Stimulated activated CD8-positive, alpha-beta memory T cell treated with anti-CD3 and anti-CD28 coated beads, Interleukin-2, amount 100 ng/mL, for 1 hour (primary cell): ENCODE measurements around the gene DHX9.
A peak's percentile ranks its signal among the peaks of the same experiment; 100 is the strongest.

ENCODE experiments used
- DNase-seq, 2 donors: peaks; one replicate each; pipeline ENCODE4 v3.0.0-alpha.2; 2020; ENCODE audit warnings: low read depth in 2 of 2

The DHX9 gene

GRCh38 chr1:182839209-182840066, at the start of gene DHX9:
Gene DHX9, plus strand, starts transcription at chr1:182839347. Its CDS starts 3,220 bp downstream, at chr1:182842567.
- peak; percentile 92 to 94 for DNase-seq

- no peak for DNase-seq
Observed at GRCh38 chr1:182791281-182792179, 47.6 kb upstream of the DHX9 start.

DNA sequence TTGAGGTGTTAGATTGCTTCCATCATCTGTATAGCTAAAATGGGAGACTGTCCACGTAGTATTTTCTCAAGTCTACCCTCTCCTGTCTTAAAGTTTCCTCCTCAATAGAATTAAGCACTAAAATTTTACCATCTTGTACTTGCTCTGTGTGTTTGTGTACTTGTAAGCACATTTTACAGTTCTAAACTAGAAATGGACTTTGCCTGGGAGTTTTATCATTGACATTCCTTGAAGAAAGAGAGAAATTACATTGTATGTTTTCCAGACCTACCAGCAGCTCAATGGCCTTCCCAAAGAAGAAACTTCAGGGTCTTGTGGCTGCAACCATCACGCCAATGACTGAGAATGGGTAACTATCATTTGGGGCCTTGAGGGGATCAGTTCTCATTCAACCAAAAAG, 45.1 kb upstream of the DHX9 start:
- no peak for DNase-seq

DNA sequence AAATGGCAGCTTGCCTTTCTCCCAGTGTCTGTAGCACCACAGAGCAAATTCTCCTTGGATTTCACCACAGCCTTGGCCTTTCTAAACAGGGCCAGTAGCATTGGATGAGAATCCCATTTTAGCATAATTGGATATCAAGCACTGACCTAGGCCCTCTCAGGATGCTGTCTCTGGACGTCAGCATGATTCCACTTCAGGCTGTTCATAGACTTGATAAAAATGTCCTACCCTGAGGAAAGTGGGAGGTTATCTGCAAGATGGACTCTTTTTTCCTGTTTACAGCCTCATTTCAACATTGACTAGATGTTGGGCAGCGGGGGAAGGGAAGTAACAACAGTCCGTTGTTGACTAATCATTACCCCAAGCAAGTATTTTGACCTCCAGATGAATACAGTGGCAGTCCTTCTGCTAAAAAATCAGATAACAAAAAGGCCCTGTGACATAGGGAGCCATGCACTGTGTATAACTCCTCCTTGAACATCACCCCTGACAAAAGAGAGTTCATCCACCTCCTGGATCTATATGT, 44.4 kb upstream of the DHX9 start:
- DNase-seq, result no peak

GRCh38 chr1:182795563-182796228, 43.5 kb upstream of the DHX9 start:
- DNase-seq, result no peak

DNA sequence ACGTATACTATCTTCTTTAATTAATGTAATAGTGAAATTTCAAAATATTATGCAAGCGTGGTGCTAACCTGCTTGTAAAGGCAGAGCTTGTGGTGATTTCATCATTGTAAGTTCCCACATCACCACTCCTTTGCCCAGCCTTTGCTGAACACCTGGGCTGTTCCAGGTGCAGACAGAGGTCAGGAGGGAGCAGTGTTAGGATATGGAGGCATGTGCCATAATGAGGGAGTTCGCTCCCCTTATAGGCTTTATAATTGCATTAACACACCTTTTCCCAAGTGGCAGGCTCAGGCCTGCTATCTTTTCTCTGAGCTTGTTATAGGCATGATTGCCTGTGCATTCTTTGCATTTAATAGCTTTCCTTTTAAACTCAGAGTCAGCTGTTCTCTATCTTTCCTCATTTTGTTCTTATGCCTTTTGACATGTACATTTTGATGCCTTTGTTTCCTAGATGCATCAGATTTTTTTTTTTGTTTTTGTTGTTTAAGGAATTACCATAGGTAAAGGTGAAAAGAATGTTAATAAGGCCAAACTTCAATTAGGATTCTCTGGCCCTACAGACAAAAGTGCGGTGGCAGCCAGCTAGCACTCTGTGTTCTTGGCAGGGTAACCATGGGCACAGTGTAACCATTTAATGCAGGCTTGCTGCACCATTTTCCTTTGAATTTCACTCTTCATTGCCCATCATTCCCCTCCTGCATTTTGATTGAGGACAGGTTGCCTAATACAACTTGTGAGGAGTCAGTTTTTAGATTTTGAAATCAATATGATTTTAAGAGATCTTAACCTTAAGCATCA, 36.9 kb upstream of the DHX9 start:
- DNase-seq, result no peak

DNA sequence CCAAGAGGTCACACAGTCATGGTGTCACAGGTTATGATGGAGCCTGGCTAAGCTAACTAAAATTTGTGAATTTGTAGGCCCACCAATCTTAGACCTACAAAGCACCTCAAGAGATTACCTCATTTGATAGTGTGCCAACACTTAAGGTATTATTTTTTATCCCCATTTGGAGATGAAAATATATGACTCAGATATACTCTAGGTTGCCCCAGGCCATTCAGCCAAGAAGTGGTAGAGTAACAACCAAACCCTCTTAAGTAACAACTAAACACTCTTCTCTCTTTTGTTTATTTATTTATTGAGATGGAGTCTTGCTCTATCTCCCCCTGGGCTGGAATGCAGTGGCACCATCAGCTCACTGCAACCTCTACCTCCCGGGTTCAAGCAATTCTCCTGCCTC, 35.3 kb upstream of the DHX9 start:
- DNase-seq, result no peak

GRCh38 chr1:182806015-182806678, 33.0 kb upstream of the DHX9 start:
- no peak for DNase-seq

DNA sequence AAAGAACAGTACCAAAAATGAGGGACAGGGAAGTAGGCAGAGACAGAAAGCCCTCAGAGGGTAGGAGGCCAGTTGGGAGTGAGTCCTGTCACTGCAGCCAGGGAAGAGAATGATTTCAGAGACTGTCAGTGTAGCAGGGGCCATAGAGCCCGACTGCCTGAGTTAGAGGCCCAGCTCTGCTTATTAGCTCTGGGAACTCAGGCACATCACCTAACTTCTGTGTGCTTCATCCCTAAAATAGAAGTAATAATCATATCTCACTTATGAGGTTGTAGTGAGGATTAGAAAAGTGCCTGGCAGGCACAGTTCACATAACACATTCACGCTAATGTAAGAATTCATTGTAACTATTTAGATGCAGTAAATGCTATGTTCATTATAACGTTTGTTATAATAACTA, 31.2 kb upstream of the DHX9 start:
- no peak for DNase-seq

- DNase-seq, result no peak
Observed at GRCh38 chr1:182809414-182809957, 29.7 kb upstream of the DHX9 start.

GRCh38 chr1:182811975-182812722, 27.0 kb upstream of the DHX9 start:
- DNase-seq, result no peak

GRCh38 chr1:182816863-182817262, 22.3 kb upstream of the DHX9 start:
- no peak for DNase-seq

GRCh38 chr1:182817802-182818201, 21.3 kb upstream of the DHX9 start:
- DNase-seq, result no peak

GRCh38 chr1:182823220-182823619, 15.9 kb upstream of the DHX9 start:
- DNase-seq, result no peak

- DNase-seq, result no peak
Observed at GRCh38 chr1:182826892-182827291, 12.3 kb upstream of the DHX9 start.

DNA sequence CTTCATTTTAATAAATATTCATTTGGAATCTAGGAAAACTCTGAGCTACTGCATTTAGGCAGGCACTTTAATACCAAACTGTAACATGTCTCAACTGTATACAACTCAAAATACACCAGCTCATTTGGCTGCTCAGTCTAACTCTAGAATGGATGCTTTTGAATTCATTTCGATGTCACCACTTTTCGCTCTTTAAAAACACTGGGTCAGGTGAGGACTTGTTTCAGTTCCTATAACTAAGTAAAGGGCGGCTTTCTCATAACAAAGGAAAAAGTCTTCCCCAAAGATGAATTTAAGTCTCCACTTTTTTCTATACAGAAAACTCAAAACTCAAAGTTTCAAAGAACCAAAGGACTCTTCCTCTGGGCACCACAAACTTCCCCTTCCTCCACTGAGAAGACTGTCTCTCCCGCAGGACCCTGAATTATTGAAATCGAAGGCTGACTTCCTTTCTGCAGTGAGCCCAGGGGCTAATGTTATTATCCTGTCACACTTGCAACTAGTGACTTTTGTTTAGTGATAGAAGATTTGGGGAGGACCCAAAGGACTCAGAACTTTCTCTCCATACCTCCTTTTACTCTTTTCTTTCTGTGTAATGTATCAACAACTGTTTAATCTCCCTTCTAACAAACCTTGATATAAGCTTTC, 9.7 kb upstream of the DHX9 start:
- DNase-seq, result no peak

DNA sequence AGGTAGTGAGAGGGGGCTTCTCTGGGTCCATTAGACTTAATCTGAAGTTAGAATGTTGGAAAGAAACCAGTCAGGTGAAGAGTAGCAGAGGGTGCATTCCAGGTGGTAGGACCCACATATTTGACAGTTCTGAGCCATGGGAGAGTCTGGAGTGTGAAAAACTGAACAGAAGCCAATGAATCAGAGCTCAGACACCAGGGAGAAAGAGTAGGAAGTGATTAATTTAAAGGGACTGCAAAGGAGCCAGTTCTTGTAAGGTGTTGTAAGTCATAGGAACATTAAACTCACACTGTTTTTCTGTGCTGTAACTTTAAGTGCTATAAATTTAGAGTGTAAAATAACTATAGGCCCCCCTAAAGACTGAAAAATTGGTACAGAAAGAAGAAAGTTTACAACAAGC, 5.9 kb upstream of the DHX9 start:
- no peak for DNase-seq

- DNase-seq, result no peak
Observed at GRCh38 chr1:182834326-182834725, 4.8 kb upstream of the DHX9 start.

- DNase-seq, result no peak
Observed at GRCh38 chr1:182835806-182836205, 3.3 kb upstream of the DHX9 start.
